ENCODE data around the gene PTBP1.

DNA sequence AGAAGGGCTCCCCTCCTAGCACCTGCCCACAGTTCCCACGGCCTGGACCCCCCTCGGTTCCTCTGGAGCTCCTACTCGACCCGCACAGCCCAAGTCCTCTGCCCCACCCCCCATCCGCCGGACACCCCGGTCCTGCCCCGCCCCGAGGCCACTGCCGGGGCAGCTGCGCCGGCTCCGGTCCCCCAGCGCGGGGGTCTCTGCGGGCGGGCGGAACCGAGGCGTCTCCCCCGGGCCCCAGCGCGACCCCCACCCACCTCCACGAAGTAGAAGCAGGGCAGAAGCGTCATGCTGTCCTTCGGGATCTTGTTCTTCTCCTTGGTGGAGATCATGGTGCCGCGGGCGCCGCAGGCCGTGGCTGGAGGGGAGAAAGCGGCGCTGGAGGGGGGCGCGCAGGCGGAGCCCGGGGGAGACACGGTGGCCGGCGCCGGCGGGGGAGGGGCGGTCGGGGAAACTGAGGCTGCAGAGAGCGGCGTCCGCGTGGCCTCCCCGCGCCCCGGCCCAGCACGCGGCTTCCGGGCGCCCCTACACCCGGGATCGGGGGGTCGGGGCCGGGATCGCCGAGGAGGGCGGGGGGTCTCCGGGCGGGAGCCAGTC lies 24.1 kb downstream of the PTBP1 start:
- TF ChIP-seq, protein P1, sequence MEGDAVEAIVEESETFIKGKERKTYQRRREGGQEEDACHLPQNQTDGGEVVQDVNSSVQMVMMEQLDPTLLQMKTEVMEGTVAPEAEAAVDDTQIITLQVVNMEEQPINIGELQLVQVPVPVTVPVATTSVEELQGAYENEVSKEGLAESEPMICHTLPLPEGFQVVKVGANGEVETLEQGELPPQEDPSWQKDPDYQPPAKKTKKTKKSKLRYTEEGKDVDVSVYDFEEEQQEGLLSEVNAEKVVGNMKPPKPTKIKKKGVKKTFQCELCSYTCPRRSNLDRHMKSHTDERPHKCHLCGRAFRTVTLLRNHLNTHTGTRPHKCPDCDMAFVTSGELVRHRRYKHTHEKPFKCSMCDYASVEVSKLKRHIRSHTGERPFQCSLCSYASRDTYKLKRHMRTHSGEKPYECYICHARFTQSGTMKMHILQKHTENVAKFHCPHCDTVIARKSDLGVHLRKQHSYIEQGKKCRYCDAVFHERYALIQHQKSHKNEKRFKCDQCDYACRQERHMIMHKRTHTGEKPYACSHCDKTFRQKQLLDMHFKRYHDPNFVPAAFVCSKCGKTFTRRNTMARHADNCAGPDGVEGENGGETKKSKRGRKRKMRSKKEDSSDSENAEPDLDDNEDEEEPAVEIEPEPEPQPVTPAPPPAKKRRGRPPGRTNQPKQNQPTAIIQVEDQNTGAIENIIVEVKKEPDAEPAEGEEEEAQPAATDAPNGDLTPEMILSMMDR (IDR thresholded peaks at IDR 0.05; ENCODE audit: poor library complexity), result no peak
- TF ChIP-seq EZH2 (IDR thresholded peaks at IDR 0.05; ENCODE audit: borderline replicate concordance), result no peak
